GM12801 (cell line): ENCODE measurements around the gene ARL2BP.

Experiments
- CTCF ChIP-seq: IDR thresholded peaks from one replicate; pipeline ENCODE4 v1.5.1; 2011; ENCODE audit warnings: control low read depth; ENCODE audit not compliant: insufficient read length; ENCODE audit errors: extremely low read depth

Gene ARL2BP

GRCh38 chr16:57244767-57245471 is at the start of gene ARL2BP:
ARL2BP (plus strand) TSS chr16:57245259; CDS start chr16:57245368, 109 bp downstream.
- TF ChIP-seq CTCF, result no peak

- TF ChIP-seq CTCF, result no peak
Observed at GRCh38 chr16:57196286-57196685, 48.8 kb upstream of the ARL2BP start.

- TF ChIP-seq CTCF, result no peak
Observed at GRCh38 chr16:57196753-57197152, 48.3 kb upstream of the ARL2BP start.

- no peak for TF ChIP-seq CTCF
Observed at GRCh38 chr16:57202095-57202886, 42.8 kb upstream of the ARL2BP start.

GRCh38 chr16:57203451-57203850 is 41.6 kb upstream of the ARL2BP start:
- TF ChIP-seq CTCF, result no peak

- TF ChIP-seq CTCF, result no peak
Observed at GRCh38 chr16:57204675-57205074, 40.4 kb upstream of the ARL2BP start.

- no peak for TF ChIP-seq CTCF
Observed at GRCh38 chr16:57208926-57209325, 36.1 kb upstream of the ARL2BP start.
